NCI-H1417 treated with DMSO at 0.1 percent for 48 hours (cell line): ENCODE data around the gene MCRIP1.

Source experiments
- DNase-seq: peaks from one replicate; lab custom pipeline; 2025; lab: John Stamatoyannopoulos, UW

Gene MCRIP1

GRCh38 chr17:81819708-81820107 lies 13.4 kb downstream of the MCRIP1 start:
- DNase-seq, result no peak

- no peak for DNase-seq
These were observed 15.3 kb downstream of the MCRIP1 start for GRCh38 chr17:81817758-81818147.

GRCh38 chr17:81815646-81815986 lies 17.5 kb downstream of the MCRIP1 start:
- DNase-seq, result no peak

GRCh38 chr17:81814748-81815645 lies 18.1 kb downstream of the MCRIP1 start:
- peak; percentile 42 for DNase-seq

- DNase-seq, result no peak
These were observed 19.0 kb downstream of the MCRIP1 start for GRCh38 chr17:81813861-81814683.

GRCh38 chr17:81813371-81813684 lies 19.8 kb downstream of the MCRIP1 start:
- DNase-seq, result no peak

GRCh38 chr17:81812571-81813370 lies 20.3 kb downstream of the MCRIP1 start:
- no peak for DNase-seq

- DNase-seq, result no peak
These were observed 21.2 kb downstream of the MCRIP1 start for GRCh38 chr17:81811705-81812570.

- no peak for DNase-seq
These were observed 22.0 kb downstream of the MCRIP1 start for GRCh38 chr17:81810892-81811704.

GRCh38 chr17:81810476-81810875 lies 22.6 kb downstream of the MCRIP1 start:
- DNase-seq, result no peak

- no peak for DNase-seq
These were observed 23.5 kb downstream of the MCRIP1 start for GRCh38 chr17:81809556-81809998.

GRCh38 chr17:81808778-81809555 lies 24.1 kb downstream of the MCRIP1 start:
- DNase-seq, result no peak

- DNase-seq, result no peak
These were observed 25.3 kb downstream of the MCRIP1 start for GRCh38 chr17:81807839-81808238.

- no peak for DNase-seq
These were observed 25.8 kb downstream of the MCRIP1 start for GRCh38 chr17:81807210-81807719.

- DNase-seq, result no peak
These were observed 26.5 kb downstream of the MCRIP1 start for GRCh38 chr17:81806461-81807209.

- DNase-seq, result no peak
These were observed 27.2 kb downstream of the MCRIP1 start for GRCh38 chr17:81805707-81806460.

GRCh38 chr17:81804559-81805399 lies 28.3 kb downstream of the MCRIP1 start:
- no peak for DNase-seq
